ENCODE results near the gene NR6A1. TPM values are rescaled to one million over a fixed set of nuclear protein-coding genes. Genes with fewer than 3 reads are reported as not detected.

NR6A1 gene
- total RNA-seq, 1 donor from 2014 or later, result 0.72 TPM

- no peak for DNase-seq (ENCODE audit: low spot score)
Measured at GRCh38 chr9:124504530-124505005, 266.5 kb downstream of the NR6A1 start.

- no peak for DNase-seq (ENCODE audit: low spot score)
Measured at GRCh38 chr9:124503713-124504529, 267.2 kb downstream of the NR6A1 start.

- DNase-seq (ENCODE audit: low spot score), result no peak
Measured at GRCh38 chr9:124502711-124503702, 268.1 kb downstream of the NR6A1 start.

- no peak for DNase-seq (ENCODE audit: low spot score)
Measured at GRCh38 chr9:124501771-124502320, 269.3 kb downstream of the NR6A1 start.

GRCh38 chr9:124500796-124501611 is 270.1 kb downstream of the NR6A1 start:
- no peak for DNase-seq (ENCODE audit: low spot score)

- no peak for DNase-seq (ENCODE audit: low spot score)
Measured at GRCh38 chr9:124500028-124500795, 270.9 kb downstream of the NR6A1 start.

GRCh38 chr9:124499216-124499615 is 271.9 kb downstream of the NR6A1 start:
- no peak for DNase-seq (ENCODE audit: low spot score)

GRCh38 chr9:124498499-124499146 is 272.5 kb downstream of the NR6A1 start:
- no peak for DNase-seq (ENCODE audit: low spot score)

- peak; percentile 25 for DNase-seq (ENCODE audit: low spot score)
Measured at GRCh38 chr9:124498040-124498439, 273.1 kb downstream of the NR6A1 start.

- DNase-seq (ENCODE audit: low spot score), result no peak
Measured at GRCh38 chr9:124497441-124497840, 273.7 kb downstream of the NR6A1 start.

- DNase-seq (ENCODE audit: low spot score), result no peak
Measured at GRCh38 chr9:124496463-124496862, 274.6 kb downstream of the NR6A1 start.

GRCh38 chr9:124496075-124496449 is 275.0 kb downstream of the NR6A1 start:
- no peak for DNase-seq (ENCODE audit: low spot score)

- no peak for DNase-seq (ENCODE audit: low spot score)
Measured at GRCh38 chr9:124495126-124496074, 275.7 kb downstream of the NR6A1 start.

GRCh38 chr9:124493794-124494479 is 277.2 kb downstream of the NR6A1 start:
- no peak for DNase-seq (ENCODE audit: low spot score)

GRCh38 chr9:124493218-124493617 is 277.9 kb downstream of the NR6A1 start:
- no peak for DNase-seq (ENCODE audit: low spot score)

GRCh38 chr9:124492818-124493217 is 278.3 kb downstream of the NR6A1 start:
- DNase-seq (ENCODE audit: low spot score), result no peak

GRCh38 chr9:124491049-124491975 is 279.8 kb downstream of the NR6A1 start:
- DNase-seq (ENCODE audit: low spot score), result no peak

All from umbilical cord (tissue), 2 donors.